SK-N-SH (cell line): ENCODE results near the gene PARS2. TPM values are rescaled to one million over a fixed set of nuclear protein-coding genes. Genes with fewer than 3 reads are reported as not detected.
A peak's percentile ranks its signal among the peaks of the same experiment; 100 is the strongest.

Experiments used
- CTCF ChIA-PET: fragments of 300-600, 350-600 bp; formaldehyde crosslinking; extraction: SDS; loops from one replicate; lab custom pipeline; 2021; lab: Yijun Ruan, JAX
- POLR2A ChIA-PET: fragments of 350-600 bp; sonication (Branson Sonifier 250); formaldehyde crosslinking; extraction: SDS; loops from one replicate; lab custom pipeline; 2020; ENCODE audit warnings: antibody characterized with exemption, inconsistent platforms; lab: Yijun Ruan, JAX
- DNase-seq: peaks from one replicate; pipeline ENCODE4 v3.0.0; 2012
- H2AFZ ChIP-seq: fragments of 200-600 bp; sonication (generic); 2 replicates; pipeline ENCODE4 v1.8.1; 2016; ENCODE audit warnings: antibody characterized with exemption, mild to moderate bottlenecking, low read depth
- H3F3A ChIP-seq: fragments of 200-600 bp; sonication (generic); replicated peaks from 2 replicates; pipeline ENCODE3; 2016; ENCODE audit warnings: antibody characterized with exemption, mild to moderate bottlenecking; ENCODE audit not compliant: insufficient read depth
- H3K27ac ChIP-seq, 2 experiments: fragments of 200-500 bp in 1 of 2; fragments of 200-600 bp in 1 of 2; sonication (Bioruptor generic) in 1 of 2; sonication (generic), shearing (Covaris generic) in 1 of 2; 2 replicates each; pipeline versions ENCODE4 v1.5.1 to v1.6.1; 2014 to 2016; ENCODE audit warnings: low read depth in 2 of 2, inconsistent platforms in 1 of 2, low read length in 1 of 2, mild to moderate bottlenecking in 1 of 2, mixed read lengths in 1 of 2
- H3K27me3 ChIP-seq: fragments of 200-600 bp; sonication (generic), shearing (Covaris generic); 2 replicates; pipeline ENCODE4 v1.6.1; 2016; ENCODE audit warnings: mixed run types; ENCODE audit not compliant: insufficient read depth
- H3K36me3 ChIP-seq, 2 experiments: fragments of 200-500 bp in 1 of 2; fragments of 200-600 bp in 1 of 2; sonication (Bioruptor generic) in 1 of 2; sonication (generic) in 1 of 2; replicated peaks in 1 of 2; 2 replicates each; pipeline versions ENCODE3 to v1.5.1; 2014 to 2016; ENCODE audit warnings: low read length in 1 of 2, mild to moderate bottlenecking in 1 of 2; ENCODE audit not compliant: insufficient read depth in 2 of 2, control insufficient read depth in 1 of 2
- H3K4me1 ChIP-seq, 2 experiments: fragments of 200-500 bp in 1 of 2; fragments of 200-600 bp in 1 of 2; sonication (Bioruptor generic) in 1 of 2; sonication (generic), shearing (Covaris generic) in 1 of 2; 2 replicates each; pipeline versions ENCODE4 v1.5.1 to v1.6.1; 2014 to 2016; ENCODE audit warnings: low read depth in 1 of 2, low read length in 1 of 2, mixed run types in 1 of 2; ENCODE audit not compliant: insufficient read depth in 2 of 2, control insufficient read depth in 1 of 2
- H3K4me2 ChIP-seq: fragments of 200-600 bp; sonication (generic), shearing (Covaris generic); 2 replicates; pipeline ENCODE4 v1.6.1; 2017; ENCODE audit warnings: mixed run types
- H3K4me3 ChIP-seq, 2 experiments: fragments of 200-500 bp in 1 of 2; fragments of 200-600 bp in 1 of 2; sonication (Bioruptor generic) in 1 of 2; sonication (generic), shearing (Covaris generic) in 1 of 2; 2 replicates each; pipeline versions ENCODE4 v1.5.1 to v1.8.1; 2014 to 2016; ENCODE audit warnings: low read depth in 2 of 2, inconsistent platforms in 1 of 2, low read length in 1 of 2, mild to moderate bottlenecking in 1 of 2, mixed read lengths in 1 of 2, moderate library complexity in 1 of 2
- H3K79me2 ChIP-seq: fragments of 200-600 bp; sonication (generic); 2 replicates; pipeline ENCODE4 v1.8.1; 2017; ENCODE audit warnings: mild to moderate bottlenecking; ENCODE audit not compliant: insufficient read depth
- H3K9ac ChIP-seq: fragments of 200-600 bp; sonication (generic); 2 replicates; pipeline ENCODE4 v1.6.1; 2017; ENCODE audit warnings: mixed run types
- H3K9me2 ChIP-seq: fragments of 200-600 bp; sonication (generic); 2 replicates; pipeline ENCODE4 v1.6.1; 2017; ENCODE audit warnings: mixed run types
- H3K9me3 ChIP-seq: fragments of 200-600 bp; sonication (generic); 2 replicates; pipeline ENCODE4 v1.6.1; 2017; ENCODE audit warnings: mixed run types, mild to moderate bottlenecking, moderate library complexity
- H4K20me1 ChIP-seq: fragments of 200-600 bp; sonication (generic); 2 replicates; pipeline ENCODE4 v1.6.1; 2017; ENCODE audit warnings: mild to moderate bottlenecking, mixed run types; ENCODE audit not compliant: insufficient read depth
- CTCF ChIP-seq: fragments of 200-600 bp; sonication (generic); IDR thresholded peaks from 2 replicates; pipeline ENCODE4 v1.6.1; 2017; ENCODE audit warnings: antibody characterized with exemption, mild to moderate bottlenecking, moderate library complexity
- EP300 ChIP-seq, 2 experiments: IDR thresholded peaks; 2 replicates each; pipeline versions ENCODE4 v1.4.0 to v1.6.1; 2012; ENCODE audit warnings: borderline replicate concordance in 1 of 2, low read depth in 1 of 2, low read length in 1 of 2
- EZH2phosphoT487 ChIP-seq: fragments of 200-600 bp; sonication (generic); IDR thresholded peaks from 2 replicates; pipeline ENCODE4 v1.6.1; 2017; ENCODE audit warnings: low read depth, mixed run types, mild to moderate bottlenecking, antibody characterized with exemption, moderate library complexity, borderline replicate concordance
- FOSL2 ChIP-seq: IDR thresholded peaks from 2 replicates; pipeline ENCODE4 v1.4.0; 2012; ENCODE audit warnings: low read depth, mild to moderate bottlenecking, moderate library complexity, borderline replicate concordance
- FOXJ3 ChIP-seq: sonication (generic); formaldehyde crosslinking; IDR thresholded peaks from 2 replicates; pipeline ENCODE4 v1.5.1; 2020; ENCODE audit warnings: mild to moderate bottlenecking, missing genetic modification reagents
- FOXM1 ChIP-seq: IDR thresholded peaks from 2 replicates; pipeline ENCODE4 v1.4.0; 2012; ENCODE audit warnings: low read depth, mild to moderate bottlenecking
- GABPA ChIP-seq: IDR thresholded peaks from 2 replicates; pipeline ENCODE4 v1.4.0; 2012; ENCODE audit warnings: low read depth, mild to moderate bottlenecking
- JUND ChIP-seq: IDR thresholded peaks from 2 replicates; pipeline ENCODE4 v1.4.0; 2012
- MEF2A ChIP-seq: IDR thresholded peaks from 2 replicates; pipeline ENCODE4 v1.4.0; 2012; ENCODE audit warnings: low read depth, borderline replicate concordance
- MXI1 ChIP-seq: IDR thresholded peaks from 2 replicates; pipeline ENCODE4 v1.6.1; 2012; ENCODE audit warnings: mild to moderate bottlenecking, low read depth, low read length, improper control_type of control experiment
- NRF1 ChIP-seq: IDR thresholded peaks from 2 replicates; pipeline ENCODE4 v1.6.1; 2012; ENCODE audit warnings: low read depth, mild to moderate bottlenecking, low read length
- PBX3 ChIP-seq: IDR thresholded peaks from 2 replicates; pipeline ENCODE4; 2012
- POLR2AphosphoS5 ChIP-seq: IDR thresholded peaks from 2 replicates; pipeline ENCODE4 v1.6.1; 2012; ENCODE audit warnings: low read depth, low read length
- RAD21 ChIP-seq: IDR thresholded peaks from 2 replicates; pipeline ENCODE4 v1.6.1; 2012; ENCODE audit warnings: mild to moderate bottlenecking, low read length
- RFX5 ChIP-seq: IDR thresholded peaks from 2 replicates; pipeline ENCODE4 v1.6.1; 2012; ENCODE audit warnings: mild to moderate bottlenecking, improper control_type of control experiment, low read length
- RXRA ChIP-seq: IDR thresholded peaks from 2 replicates; pipeline ENCODE4 v1.4.0; 2012; ENCODE audit warnings: low read depth, mild to moderate bottlenecking, borderline replicate concordance
- SIN3A ChIP-seq: IDR thresholded peaks from 2 replicates; pipeline ENCODE4 v1.6.1; 2012; ENCODE audit warnings: low read depth, mild to moderate bottlenecking, low read length, moderate library complexity, borderline replicate concordance
- TAF1 ChIP-seq: IDR thresholded peaks from 2 replicates; pipeline ENCODE4 v1.6.1; 2012; ENCODE audit warnings: low read depth, mild to moderate bottlenecking, low read length, moderate library complexity, borderline replicate concordance
- TCF12 ChIP-seq: IDR thresholded peaks from 2 replicates; pipeline ENCODE4 v1.4.0; 2012
- TEAD4 ChIP-seq: IDR thresholded peaks from 2 replicates; pipeline ENCODE4 v1.4.0; 2012; ENCODE audit warnings: mild to moderate bottlenecking, borderline replicate concordance; ENCODE audit not compliant: insufficient read depth
- USF2 ChIP-seq: fragments of 150-350 bp; IDR thresholded peaks from 2 replicates; pipeline ENCODE4 v1.6.1; 2017; ENCODE audit warnings: antibody characterized with exemption, low read length, low read depth, borderline replicate concordance
- YY1 ChIP-seq: IDR thresholded peaks from 2 replicates; pipeline ENCODE4 v1.4.0; 2012; ENCODE audit warnings: low read depth, mild to moderate bottlenecking
- WGBS: methylation state at CpG from one replicate; pipeline ENCODE4 v1.1.6; 2017; ENCODE audit warnings: low lambda C conversion rate; 5-methylcytosine and 5-hydroxymethylcytosine counted together
- polyA plus RNA-seq, 3 experiments: library from polyadenylated mRNA; depleted of rRNA; stranded (reverse); fragments of >200 nt; gene quantifications; 2 replicates each; pipeline ENCODE4 v1.2.3, GENCODE V29; 2012
- TF ChIP-seq, protein P1 (sequence below): IDR thresholded peaks from 2 replicates; pipeline ENCODE4 v1.4.0; 2012; ENCODE audit warnings: low read depth, borderline replicate concordance
- TF ChIP-seq, protein P2 (sequence below): IDR thresholded peaks from 2 replicates; pipeline ENCODE4 v1.4.0; 2012; ENCODE audit warnings: low read depth

PARS2 gene
- 3.2 and 3.4 TPM in 2 replicates for polyA plus RNA-seq (2012; rRNA removed)
- polyA plus RNA-seq (2012; cell fraction: cytosol; rRNA removed) = 2.1 and 2.8 TPM in 2 replicates
- polyA plus RNA-seq (2012; cell fraction: nucleus; rRNA removed) = 1.5 and 1.8 TPM in 2 replicates

- Histone ChIP-seq H3K4me2 (peak within 1 kb of the TSS; percentile 87), H3K27me3 (no peaks in the 10 kb centered on the region), H3K4me3 (peak within 1 kb of the TSS; percentile 94), H3K9ac (peak within 1 kb of the TSS; percentile 93), H3K9me2 (no peaks in the 10 kb centered on the region), H3K4me1 (peaks cover 8 to 12% of the 10 kb centered on the region in 2 experiments; a peak in 3 of 4 replicates), H3K79me2 (peaks cover 23% of the 10 kb centered on the region), H2AFZ (peak within 1 kb of the TSS; percentile 94), H4K20me1 (no peaks in the 10 kb centered on the region), H3K9me3 (no peaks in the 10 kb centered on the region), H3K27ac (peak within 1 kb of the TSS; percentile 77 to 79), H3K36me3 (no peaks in the 10 kb centered on the region), H3F3A (no peaks in the 10 kb centered on the region)
- POLR2A ChIA-PET = interaction anchor here (0.9 to 1.6 kb wide), 2 partner anchors 48 to 712 kb away, joined by 3 to 4 read pairs; partner anchors contain the start of gene TMEM59
- CTCF ChIA-PET = interaction anchor here (1.0 to 5.0 kb wide), 4 partner anchors 28 to 711 kb away, joined by 3 to 17 read pairs (median 9); partner anchors contain the start of genes ACOT11 and TCEANC2
- DNase-seq = peak; percentile 97
- WGBS = 0% methylated on average over 11 of the region's 57 CpGs
- TF ChIP-seq FOXJ3 (CRISPR knock-in tag) (no peak), RAD21 (no peak), MXI1 (peak; percentile 92; the same call in 1 of the 2 replicates), TCF12 (no peak), RFX5 (peak; percentile 83), TAF1 (peak; percentile 20; the same call in 1 of the 2 replicates), EP300 (IDR thresholded peaks at IDR 0.05; ENCODE audit: borderline replicate concordance in 1 of 2, low read depth in 1 of 2, low read length in 1 of 2) (no peak; a peak in 1 of 4 replicates), POLR2AphosphoS5 (peak; percentile 87), TEAD4 (no peak), JUND (no peak), MEF2A (no peak), USF2 (no peak), SIN3A (peak; percentile 4; the same call in 1 of the 2 replicates), RXRA (no peak), NRF1 (peak; percentile 69), FOSL2 (no peak), YY1 (no peak), EZH2phosphoT487 (no peak), PBX3 (no peak), GABPA (peak; percentile 92), CTCF (no peak), FOXM1 (no peak)
- TF ChIP-seq, protein P1, sequence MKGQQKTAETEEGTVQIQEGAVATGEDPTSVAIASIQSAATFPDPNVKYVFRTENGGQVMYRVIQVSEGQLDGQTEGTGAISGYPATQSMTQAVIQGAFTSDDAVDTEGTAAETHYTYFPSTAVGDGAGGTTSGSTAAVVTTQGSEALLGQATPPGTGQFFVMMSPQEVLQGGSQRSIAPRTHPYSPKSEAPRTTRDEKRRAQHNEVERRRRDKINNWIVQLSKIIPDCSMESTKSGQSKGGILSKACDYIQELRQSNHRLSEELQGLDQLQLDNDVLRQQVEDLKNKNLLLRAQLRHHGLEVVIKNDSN = no peak
- TF ChIP-seq, protein P2, sequence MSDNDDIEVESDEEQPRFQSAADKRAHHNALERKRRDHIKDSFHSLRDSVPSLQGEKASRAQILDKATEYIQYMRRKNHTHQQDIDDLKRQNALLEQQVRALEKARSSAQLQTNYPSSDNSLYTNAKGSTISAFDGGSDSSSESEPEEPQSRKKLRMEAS = no peak
These were observed at the start of gene PARS2 for GRCh38 chr1:54764133-54764921. Gene PARS2 (minus strand): TSS chr1:54764523. CDS start chr1:54759161, 5,362 bp downstream.
